Measurements from ENCODE around the gene BMPR1A.

The BMPR1A gene

DNA sequence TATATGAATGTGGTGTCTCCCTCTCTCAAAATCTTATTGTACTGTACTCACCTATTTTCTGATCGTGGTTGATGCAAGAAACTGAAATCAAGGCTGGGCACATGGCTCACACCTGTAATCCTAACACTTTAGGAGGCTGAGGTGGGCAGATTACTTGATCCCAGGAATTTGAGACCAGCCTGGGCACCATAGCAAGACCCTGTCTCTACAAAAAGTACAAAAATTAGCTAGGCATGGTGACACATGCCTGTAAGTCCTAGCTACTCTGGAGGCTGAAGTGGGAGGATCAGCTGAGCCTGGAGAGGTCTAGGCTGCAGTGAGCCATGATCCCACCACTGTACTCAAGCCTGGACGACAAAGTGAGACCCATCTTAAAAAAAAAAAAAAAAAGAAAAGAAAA is 185.0 kb downstream of the BMPR1A start:
- Histone ChIP-seq H3K9ac (ENCODE audit: low read length) (no peak overlapping the region), H3K9me3 (ENCODE audit: insufficient read depth, low read length) (no peaks in the 10 kb centered on the region), H3K36me3 (replicated peaks; ENCODE audit: low read depth, low read length) (no peaks in the 10 kb centered on the region), H3K79me2 (ENCODE audit: low read length) (no peaks in the 10 kb centered on the region), H3K27ac (ENCODE audit: low read length) (no peak overlapping the region), H2AFZ (ENCODE audit: low read depth, low read length) (no peak overlapping the region), H3K27me3 (ENCODE audit: low read depth, low read length) (no peaks in the 10 kb centered on the region), H4K20me1 (ENCODE audit: insufficient read depth, low read length) (no peaks in the 10 kb centered on the region), H3K4me1 (ENCODE audit: low read length) (peaks cover 15% of the 10 kb centered on the region), H3K4me2 (ENCODE audit: low read length) (no peak overlapping the region), H3K4me3 (ENCODE audit: low read length) (no peak overlapping the region)
- no peak for TF ChIP-seq EZH2phosphoT487 (IDR thresholded peaks at IDR 0.05; ENCODE audit: low read depth)
- TF ChIP-seq, protein P1, sequence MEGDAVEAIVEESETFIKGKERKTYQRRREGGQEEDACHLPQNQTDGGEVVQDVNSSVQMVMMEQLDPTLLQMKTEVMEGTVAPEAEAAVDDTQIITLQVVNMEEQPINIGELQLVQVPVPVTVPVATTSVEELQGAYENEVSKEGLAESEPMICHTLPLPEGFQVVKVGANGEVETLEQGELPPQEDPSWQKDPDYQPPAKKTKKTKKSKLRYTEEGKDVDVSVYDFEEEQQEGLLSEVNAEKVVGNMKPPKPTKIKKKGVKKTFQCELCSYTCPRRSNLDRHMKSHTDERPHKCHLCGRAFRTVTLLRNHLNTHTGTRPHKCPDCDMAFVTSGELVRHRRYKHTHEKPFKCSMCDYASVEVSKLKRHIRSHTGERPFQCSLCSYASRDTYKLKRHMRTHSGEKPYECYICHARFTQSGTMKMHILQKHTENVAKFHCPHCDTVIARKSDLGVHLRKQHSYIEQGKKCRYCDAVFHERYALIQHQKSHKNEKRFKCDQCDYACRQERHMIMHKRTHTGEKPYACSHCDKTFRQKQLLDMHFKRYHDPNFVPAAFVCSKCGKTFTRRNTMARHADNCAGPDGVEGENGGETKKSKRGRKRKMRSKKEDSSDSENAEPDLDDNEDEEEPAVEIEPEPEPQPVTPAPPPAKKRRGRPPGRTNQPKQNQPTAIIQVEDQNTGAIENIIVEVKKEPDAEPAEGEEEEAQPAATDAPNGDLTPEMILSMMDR (IDR thresholded peaks at IDR 0.05; ENCODE audit: low read depth, low read length) = no peak

DNA sequence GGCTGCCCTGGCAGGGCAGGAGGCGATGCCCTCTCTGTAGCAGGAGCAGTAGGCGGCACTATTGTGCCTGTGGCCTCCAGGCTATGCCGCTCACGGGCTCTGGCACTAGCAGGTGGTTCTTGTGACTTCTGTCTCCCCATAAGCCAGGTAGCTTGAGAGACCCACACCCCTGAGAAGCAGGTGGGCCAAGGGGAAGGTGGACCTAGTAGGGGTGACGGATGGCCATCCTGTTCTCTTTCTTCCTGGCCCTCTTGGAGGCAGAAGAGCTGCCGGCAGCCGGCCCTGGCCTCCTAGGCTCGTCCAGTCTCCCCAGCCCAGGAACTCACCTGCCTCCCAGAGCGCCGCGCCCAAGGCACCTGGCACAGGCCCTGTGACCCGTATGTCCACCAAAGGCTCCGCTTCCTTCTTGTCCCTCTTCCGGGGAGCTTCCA is 185.6 kb downstream of the BMPR1A start:
- H3K9ac ChIP-seq (ENCODE audit: low read length) = no peak overlapping the region
- no peaks in the 10 kb centered on the region for H3K79me2 ChIP-seq (ENCODE audit: low read length)
- no peaks in the 10 kb centered on the region for H3K36me3 ChIP-seq (replicated peaks; ENCODE audit: low read depth, low read length)
- no peak overlapping the region for H3K27ac ChIP-seq (ENCODE audit: low read length)
- no peak overlapping the region for H2AFZ ChIP-seq (ENCODE audit: low read depth, low read length)
- no peaks in the 10 kb centered on the region for H4K20me1 ChIP-seq (ENCODE audit: insufficient read depth, low read length)
- H3K4me3 ChIP-seq (ENCODE audit: low read length) = no peak overlapping the region
- H3K9me3 ChIP-seq (ENCODE audit: insufficient read depth, low read length) = no peaks in the 10 kb centered on the region
- no peaks in the 10 kb centered on the region for H3K27me3 ChIP-seq (ENCODE audit: low read depth, low read length)
- peaks cover 16% of the 10 kb centered on the region for H3K4me1 ChIP-seq (ENCODE audit: low read length)
- no peak overlapping the region for H3K4me2 ChIP-seq (ENCODE audit: low read length)
- no peak for TF ChIP-seq EZH2phosphoT487 (IDR thresholded peaks at IDR 0.05; ENCODE audit: low read depth)
- TF ChIP-seq, protein P1 (IDR thresholded peaks at IDR 0.05; ENCODE audit: low read depth, low read length) = no peak

DNA sequence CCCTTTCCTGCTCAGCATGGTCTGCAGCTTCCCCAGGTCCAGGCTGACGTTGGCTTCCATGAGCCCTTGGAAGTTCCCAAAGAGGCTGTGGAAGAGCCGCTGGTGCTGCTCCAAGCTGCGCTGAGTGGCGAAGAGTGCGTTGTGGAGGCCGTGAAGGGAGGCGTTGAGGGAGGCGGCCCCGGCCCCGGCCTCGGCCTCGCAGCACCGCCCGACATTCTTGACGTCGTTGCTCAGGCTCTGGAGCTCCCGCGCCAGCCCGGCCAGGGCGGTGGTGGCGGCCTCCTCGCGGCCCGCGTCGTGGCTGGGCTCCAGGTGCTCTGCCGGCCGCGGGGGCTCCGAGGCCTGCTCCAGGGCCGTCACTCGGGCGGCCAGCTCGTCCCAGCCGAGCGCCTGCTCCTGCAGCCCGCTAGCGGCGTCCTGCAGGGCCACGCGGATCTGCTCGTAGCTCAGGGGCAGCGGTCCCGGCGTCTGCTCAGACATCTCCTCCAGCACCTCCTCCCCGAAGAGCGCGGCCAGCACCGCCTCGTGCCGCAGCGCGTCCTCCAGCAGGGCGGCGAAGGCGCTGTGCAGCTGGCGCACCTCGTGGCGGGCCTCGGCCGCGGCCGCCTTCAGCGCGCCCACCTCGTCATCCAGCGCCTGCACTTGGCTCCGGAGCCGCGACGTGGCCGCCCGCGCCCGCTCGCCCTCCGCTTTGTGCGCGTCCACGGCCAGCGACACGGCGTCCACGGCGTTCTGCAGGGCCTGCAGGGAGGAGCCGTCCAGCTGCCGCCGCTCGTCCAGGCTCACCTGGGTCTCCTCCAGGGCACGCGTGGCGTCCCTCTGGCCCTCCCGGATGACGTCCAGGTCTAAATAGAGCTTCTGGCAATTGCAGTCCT is 186.3 kb downstream of the BMPR1A start:
- no peaks in the 10 kb centered on the region for H3K9me3 ChIP-seq (ENCODE audit: insufficient read depth, low read length)
- H3K27me3 ChIP-seq (ENCODE audit: low read depth, low read length) = no peaks in the 10 kb centered on the region
- H4K20me1 ChIP-seq (ENCODE audit: insufficient read depth, low read length) = no peaks in the 10 kb centered on the region
- no peak overlapping the region for H3K4me2 ChIP-seq (ENCODE audit: low read length)
- H3K79me2 ChIP-seq (ENCODE audit: low read length) = no peaks in the 10 kb centered on the region
- no peak overlapping the region for H3K27ac ChIP-seq (ENCODE audit: low read length)
- TF ChIP-seq EZH2phosphoT487 (IDR thresholded peaks at IDR 0.05; ENCODE audit: low read depth) = no peak
- TF ChIP-seq, protein P1 (IDR thresholded peaks at IDR 0.05; ENCODE audit: low read depth, low read length) = no peak
- peaks cover 16% of the 10 kb centered on the region for H3K4me1 ChIP-seq (ENCODE audit: low read length)
- H3K4me3 ChIP-seq (ENCODE audit: low read length) = no peak overlapping the region
- H2AFZ ChIP-seq (ENCODE audit: low read depth, low read length) = no peak overlapping the region
- H3K36me3 ChIP-seq (replicated peaks; ENCODE audit: low read depth, low read length) = no peaks in the 10 kb centered on the region
- no peak overlapping the region for H3K9ac ChIP-seq (ENCODE audit: low read length)

DNA sequence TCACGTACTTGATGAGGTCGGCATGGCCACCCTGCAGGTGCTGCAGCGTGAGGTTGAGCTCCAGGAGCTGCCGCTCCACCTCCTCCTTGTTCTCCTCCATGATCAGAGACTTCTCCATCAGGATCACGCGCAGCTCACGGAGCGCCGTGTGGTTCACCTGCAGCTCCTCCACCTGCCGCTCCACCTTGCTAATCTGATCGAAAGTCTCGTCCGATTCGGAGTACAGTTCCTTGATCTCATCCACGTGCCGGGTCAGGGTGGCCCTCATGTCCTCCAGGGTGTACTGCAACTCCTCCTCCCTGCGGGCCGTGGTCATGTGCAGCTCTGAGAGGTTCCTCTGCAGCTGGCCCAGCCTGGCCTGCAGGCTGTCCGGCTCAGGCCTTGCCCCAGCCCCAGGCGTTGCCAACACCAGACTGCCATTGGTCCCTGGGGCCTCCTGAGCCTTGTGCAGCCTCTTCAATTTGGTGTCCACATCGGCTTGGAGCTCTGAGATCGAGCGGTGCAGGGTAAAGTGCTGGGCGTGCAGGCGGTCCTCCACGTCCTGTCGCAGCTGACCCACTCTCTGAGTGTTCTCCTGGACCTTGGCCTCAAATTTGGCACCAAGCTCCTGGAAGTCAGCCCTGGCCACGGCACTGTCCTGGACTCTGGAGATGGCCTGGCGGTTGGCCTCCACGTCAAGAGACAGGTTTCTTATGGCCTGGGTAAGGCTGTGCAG is 187.1 kb downstream of the BMPR1A start:
- H2AFZ ChIP-seq (ENCODE audit: low read depth, low read length) = no peak overlapping the region
- no peak overlapping the region for H3K4me3 ChIP-seq (ENCODE audit: low read length)
- H3K79me2 ChIP-seq (ENCODE audit: low read length) = no peaks in the 10 kb centered on the region
- H3K27me3 ChIP-seq (ENCODE audit: low read depth, low read length) = no peaks in the 10 kb centered on the region
- no peak overlapping the region for H3K27ac ChIP-seq (ENCODE audit: low read length)
- H3K36me3 ChIP-seq (replicated peaks; ENCODE audit: low read depth, low read length) = no peaks in the 10 kb centered on the region
- TF ChIP-seq EZH2phosphoT487 (IDR thresholded peaks at IDR 0.05; ENCODE audit: low read depth) = no peak
- TF ChIP-seq, protein P1 (IDR thresholded peaks at IDR 0.05; ENCODE audit: low read depth, low read length) = no peak
- H3K9me3 ChIP-seq (ENCODE audit: insufficient read depth, low read length) = no peaks in the 10 kb centered on the region
- no peak overlapping the region for H3K9ac ChIP-seq (ENCODE audit: low read length)
- H3K4me1 ChIP-seq (ENCODE audit: low read length) = peaks cover 16% of the 10 kb centered on the region
- no peaks in the 10 kb centered on the region for H4K20me1 ChIP-seq (ENCODE audit: insufficient read depth, low read length)
- H3K4me2 ChIP-seq (ENCODE audit: low read length) = no peak overlapping the region

Data from OCI-LY3 (cell line).